Pancreas (tissue), 10 donors: Measurements from ENCODE around the gene NOL8. TPM values are rescaled to one million over a fixed set of nuclear protein-coding genes. Genes with fewer than 3 reads are reported as not detected.

Experiments
- ATAC-seq, 4 donors: fragments of 200-7000 bp; cut with Tn5 transposase; one replicate each; pipeline versions ENCODE4 v1.8.0 to v1.9.1; 2020; ENCODE audit warnings: mild to moderate bottlenecking in 4 of 4, moderate library complexity in 4 of 4
- DNase-seq, 6 donors: peaks; one replicate each; pipeline ENCODE4 v3.0.0-alpha.2; 2020
- FAIRE-seq: peaks from 2 replicates; lab custom pipeline; 2012; peaks lifted over from hg19 to GRCh38; lab: Jason Lieb, UNC
- H3K27ac ChIP-seq, 4 donors: fragments of 200-600 bp; sonication (generic); 1 replicate in 3 of 4; 2 replicates in 1 of 4; pipeline versions ENCODE4 v1.5.0 to v1.8.0; 2020
- H3K27me3 ChIP-seq, 4 donors: fragments of 200-600 bp; one replicate each; pipeline ENCODE4 v1.8.0; 2021
- H3K36me3 ChIP-seq, 3 donors: fragments of 200-600 bp; sonication (generic) in 1 of 3; one replicate each; pipeline versions ENCODE4 v1.5.0 to v1.8.0; 2020 to 2021
- H3K4me1 ChIP-seq, 3 donors: fragments of 200-600 bp; one replicate each; pipeline ENCODE4 v1.8.0; 2021
- H3K4me3 ChIP-seq, 4 donors: fragments of 200-600 bp; sonication (generic) in 2 of 4; one replicate each; pipeline versions ENCODE4 v1.5.0 to v1.8.0; 2020 to 2021
- H3K9me3 ChIP-seq, 4 donors: fragments of 200-600 bp; one replicate each; pipeline ENCODE4 v1.8.0; 2021
- CTCF ChIP-seq, 4 donors: fragments of 200-600 bp; sonication (generic) in 3 of 4; IDR thresholded peaks; one replicate each; pipeline versions ENCODE4 v1.5.0 to v1.8.0; 2021; ENCODE audit warnings: antibody characterized with exemption in 4 of 4
- WGBS, 2 donors: extraction: QIAGEN DNeasy Blood & Tissue Kit; methylation state at CpG; one replicate each; pipeline ENCODE4 v1.1.7; 2013; 5-methylcytosine and 5-hydroxymethylcytosine counted together
- intact Hi-C, 3 donors: fragments of 100-400 bp; cut with DNase I; formaldehyde crosslinking; loops; one replicate each; pipeline versions ENCODE4 v1.11.1 to v1.14.2; 2022
- polyA plus RNA-seq, 2 donors: library from polyadenylated mRNA; stranded (reverse); fragments of 200-250 nt; gene quantifications; one replicate each; pipeline ENCODE4 v1.2.3, GENCODE V29; 2013
- total RNA-seq, 6 donors: library from RNA; stranded (reverse); fragmentation: NEBNext Ultra II Directional in 4 of 6; extraction: Animal tissue kit (Norgen Biotek cat#: 25700) in 4 of 6; gene quantifications; one replicate each; pipeline versions ENCODE4 v1.2.1 to v1.2.4, GENCODE V29; 2021 to 2023
- donor health status: healthy with polysubstance abuse.
- donor health status: DM: no; HTN: no; CAD: no; lungs with moderate emphysema.
- donor health status: DM: no; HTN: no; CAD: no.
- donor health status: control.
- donor health status: control.
- donor health status: Bipolar disorder and iron deficiency.
- donor health status: DM: yes; HTN: yes; CAD: no.
- donor health status: DM: no; HTN: no; CAD: no.
- donor health status: DM: no; HTN: no; CAD: no.
- donor health status: DM: yes; HTN: yes; CAD: no.

The NOL8 gene
- total and polyA plus RNA-seq, 8 donors, result 9.7 to 20.6 (median 14.9) TPM

GRCh38 chr9:92359394-92359995 lies 34.3 kb upstream of the NOL8 start:
- FAIRE-seq (no peak), ATAC-seq (peak in 1 of 4 donors; percentile 28), DNase-seq (no peak)
- no peak for TF ChIP-seq CTCF (IDR thresholded peaks at IDR 0.05)
- WGBS, 2 donors, result 63 to 75% methylated on average over 2 of the region's 2 CpGs
- H3K36me3 ChIP-seq, result no peaks in the 10 kb centered on the region
- H3K4me1 ChIP-seq, result no peaks in the 10 kb centered on the region
- no peaks in the 10 kb centered on the region for H3K27me3 ChIP-seq
- no peak overlapping the region for H3K27ac ChIP-seq
- H3K9me3 ChIP-seq, result no peaks in the 10 kb centered on the region
- no peak overlapping the region for H3K4me3 ChIP-seq
- intact Hi-C loops, result no loop called here

GRCh38 chr9:92353051-92353450 lies 27.9 kb upstream of the NOL8 start:
- Histone ChIP-seq H3K27me3 (no peaks in the 10 kb centered on the region), H3K4me3 (no peak overlapping the region), H3K27ac (no peak overlapping the region), H3K9me3 (no peaks in the 10 kb centered on the region), H3K4me1 (no peaks in the 10 kb centered on the region), H3K36me3 (no peaks in the 10 kb centered on the region)
- WGBS, 2 donors, result 87 to 96% methylated on average over 6 of the region's 6 CpGs
- intact Hi-C loops, result no loop called here
- no peak for FAIRE-seq
- no peak for TF ChIP-seq CTCF (IDR thresholded peaks at IDR 0.05)
- no peak for DNase-seq
- no peak for ATAC-seq

GRCh38 chr9:92350740-92351133 lies 25.6 kb upstream of the NOL8 start:
- no peaks in the 10 kb centered on the region for H3K36me3 ChIP-seq
- ATAC-seq (no peak), DNase-seq (no peak), FAIRE-seq (no peak)
- H3K27me3 ChIP-seq, result no peaks in the 10 kb centered on the region
- intact Hi-C loops, result no loop called here
- H3K4me1 ChIP-seq, result no peaks in the 10 kb centered on the region
- no peak for TF ChIP-seq CTCF (IDR thresholded peaks at IDR 0.05)
- H3K27ac ChIP-seq, result no peak overlapping the region
- no peak overlapping the region for H3K4me3 ChIP-seq
- H3K9me3 ChIP-seq, result no peaks in the 10 kb centered on the region

GRCh38 chr9:92349771-92350739 lies 24.9 kb upstream of the NOL8 start:
- Histone ChIP-seq H3K36me3 (no peaks in the 10 kb centered on the region), H3K4me3 (no peak overlapping the region), H3K9me3 (no peaks in the 10 kb centered on the region), H3K27me3 (no peaks in the 10 kb centered on the region), H3K27ac (peak overlapping the region in 2 of 4 donors; percentile 4 to 15), H3K4me1 (no peaks in the 10 kb centered on the region)
- ATAC-seq, result no peak
- intact Hi-C loops, result no loop called here
- FAIRE-seq, result peak; percentile 56
- no peak for DNase-seq
- WGBS, 2 donors, result 77 to 80% methylated on average over 7 of the region's 7 CpGs
- TF ChIP-seq CTCF (IDR thresholded peaks at IDR 0.05), result no peak

GRCh38 chr9:92345582-92345981 lies 20.4 kb upstream of the NOL8 start:
- intact Hi-C loops, result no loop called here
- Histone ChIP-seq H3K4me1 (no peaks in the 10 kb centered on the region), H3K27ac (no peak overlapping the region), H3K27me3 (no peaks in the 10 kb centered on the region), H3K4me3 (no peak overlapping the region), H3K9me3 (no peaks in the 10 kb centered on the region), H3K36me3 (no peaks in the 10 kb centered on the region)
- FAIRE-seq, result no peak
- no peak for TF ChIP-seq CTCF (IDR thresholded peaks at IDR 0.05)
- no peak for ATAC-seq
- DNase-seq, result no peak
